MM.1S (cell line): ENCODE measurements around the gene PRKCD.

ENCODE experiments used
- DNase-seq: peaks from one replicate; pipeline ENCODE4 v3.0.0-alpha.2; 2015
- H2AFZ ChIP-seq: fragments of 300-600 bp; sonication (generic); 2 replicates; pipeline ENCODE4 v1.6.0; 2016; ENCODE audit warnings: antibody characterized with exemption, low read length
- H3F3A ChIP-seq: fragments of 300-600 bp; sonication (generic); 2 replicates; pipeline ENCODE4 v1.6.1; 2016; ENCODE audit warnings: mild to moderate bottlenecking, antibody characterized with exemption, low read length, moderate library complexity, mixed read lengths; ENCODE audit not compliant: insufficient read depth
- H3K27ac ChIP-seq: fragments of 300-600 bp; sonication (generic); 2 replicates; pipeline ENCODE4 v1.5.1; 2016; ENCODE audit warnings: mild to moderate bottlenecking, low read length
- H3K27me3 ChIP-seq: fragments of 300-600 bp; sonication (generic); replicated peaks from 2 replicates; pipeline ENCODE4 v1.6.0; 2016; ENCODE audit warnings: low read length; ENCODE audit not compliant: insufficient read depth
- H3K36me3 ChIP-seq: fragments of 300-600 bp; sonication (generic); replicated peaks from 2 replicates; pipeline ENCODE4 v1.6.1; 2016; ENCODE audit warnings: mild to moderate bottlenecking, low read length, mixed read lengths; ENCODE audit not compliant: insufficient read depth
- H3K4me1 ChIP-seq: fragments of 300-600 bp; sonication (generic); 2 replicates; pipeline ENCODE4 v1.6.1; 2016; ENCODE audit warnings: low read length, mixed read lengths
- H3K4me2 ChIP-seq: fragments of 300-600 bp; sonication (generic); 2 replicates; pipeline ENCODE4 v1.6.0; 2016; ENCODE audit warnings: low read depth, low read length
- H3K4me3 ChIP-seq: fragments of 300-600 bp; sonication (generic); 2 replicates; pipeline ENCODE4 v1.5.1; 2016; ENCODE audit warnings: low read length, mixed read lengths
- H3K79me2 ChIP-seq: fragments of 300-600 bp; sonication (generic); 2 replicates; pipeline ENCODE4 v1.6.1; 2016; ENCODE audit warnings: mixed run types, low read length, mixed read lengths
- H3K9ac ChIP-seq: fragments of 300-600 bp; sonication (generic); 2 replicates; pipeline ENCODE4 v1.6.1; 2016; ENCODE audit warnings: low read length, mixed read lengths
- H3K9me2 ChIP-seq: fragments of 300-600 bp; sonication (generic); replicated peaks from 2 replicates; pipeline ENCODE4 v1.6.1; 2016; ENCODE audit warnings: mild to moderate bottlenecking, low read length, mixed read lengths; ENCODE audit not compliant: insufficient read depth
- H3K9me3 ChIP-seq: fragments of 300-600 bp; sonication (generic); replicated peaks from 2 replicates; pipeline ENCODE4 v1.6.1; 2016; ENCODE audit warnings: mild to moderate bottlenecking, low read length, mixed read lengths; ENCODE audit not compliant: insufficient read depth
- H4K20me1 ChIP-seq: fragments of 300-600 bp; sonication (generic); 2 replicates; pipeline ENCODE4 v1.6.1; 2016; ENCODE audit warnings: mild to moderate bottlenecking, low read length, moderate library complexity, mixed read lengths; ENCODE audit not compliant: insufficient read depth
- CTCF ChIP-seq: fragments of 300-600 bp; sonication (generic); IDR thresholded peaks from 2 replicates; pipeline ENCODE4 v1.5.1; 2016; ENCODE audit warnings: antibody characterized with exemption, low read length, mixed read lengths
- EZH2 ChIP-seq: fragments of 300-600 bp; sonication (generic); optimal IDR thresholded peaks from 2 replicates; pipeline ENCODE3; 2017; ENCODE audit warnings: low read depth, mild to moderate bottlenecking, antibody characterized with exemption, low read length, mixed read lengths
- EZH2phosphoT487 ChIP-seq: fragments of 300-600 bp; sonication (generic); IDR thresholded peaks from 2 replicates; pipeline ENCODE4 v1.6.1; 2018; ENCODE audit warnings: antibody characterized with exemption, low read length

Gene PRKCD

GRCh38 chr3:53153264-53153823 lies 7.7 kb upstream of the PRKCD start:
- no peak for TF ChIP-seq CTCF
- no peak for TF ChIP-seq EZH2
- TF ChIP-seq EZH2phosphoT487: no peak
- Histone ChIP-seq H3K4me3 (no peak overlapping the region), H3K9me3 (no peaks in the 10 kb centered on the region), H3K79me2 (no peaks in the 10 kb centered on the region), H3K27ac (no peak overlapping the region), H3K9me2 (no peaks in the 10 kb centered on the region), H3K4me2 (no peak overlapping the region), H3F3A (no peaks in the 10 kb centered on the region), H3K27me3 (no peaks in the 10 kb centered on the region), H4K20me1 (no peaks in the 10 kb centered on the region), H3K4me1 (no peaks in the 10 kb centered on the region), H3K36me3 (no peaks in the 10 kb centered on the region), H2AFZ (no peak overlapping the region), H3K9ac (no peak overlapping the region)
- DNase-seq: no peak

- Histone ChIP-seq H3K79me2 (no peaks in the 10 kb centered on the region), H3K4me2 (no peak overlapping the region), H3K27me3 (no peaks in the 10 kb centered on the region), H2AFZ (no peak overlapping the region), H3K9me2 (no peaks in the 10 kb centered on the region), H3K4me1 (no peaks in the 10 kb centered on the region), H3K36me3 (no peaks in the 10 kb centered on the region), H3K27ac (no peak overlapping the region), H4K20me1 (no peaks in the 10 kb centered on the region), H3F3A (no peaks in the 10 kb centered on the region), H3K9me3 (no peaks in the 10 kb centered on the region), H3K4me3 (no peak overlapping the region), H3K9ac (no peak overlapping the region)
- TF ChIP-seq EZH2phosphoT487 (no peak), EZH2 (no peak), CTCF (no peak)
- no peak for DNase-seq
Measured at GRCh38 chr3:53153980-53154379, 7.0 kb upstream of the PRKCD start.

GRCh38 chr3:53154881-53155285 lies 6.1 kb upstream of the PRKCD start:
- Histone ChIP-seq H3K4me3 (no peak overlapping the region), H3K4me1 (peaks cover 1% of the 10 kb centered on the region), H3K9me3 (no peaks in the 10 kb centered on the region), H3K27me3 (no peaks in the 10 kb centered on the region), H3K79me2 (no peaks in the 10 kb centered on the region), H3K4me2 (no peak overlapping the region), H3K9me2 (no peaks in the 10 kb centered on the region), H2AFZ (no peak overlapping the region), H3K9ac (no peak overlapping the region), H4K20me1 (no peaks in the 10 kb centered on the region), H3F3A (no peaks in the 10 kb centered on the region), H3K36me3 (no peaks in the 10 kb centered on the region), H3K27ac (no peak overlapping the region)
- TF ChIP-seq EZH2: no peak
- TF ChIP-seq CTCF: no peak
- TF ChIP-seq EZH2phosphoT487: no peak
- no peak for DNase-seq
